Measurements from ENCODE around the gene TMED5.

Gene TMED5

GRCh38 chr1:93206567-93206954 lies 26.3 kb upstream of the TMED5 start:
- no peak for DNase-seq (ENCODE audit: low read depth)
- no peak overlapping the region for H3K4me3 ChIP-seq (ENCODE audit: low read depth, low read length)
- TF ChIP-seq CTCF (IDR thresholded peaks at IDR 0.05; ENCODE audit: low read depth, low read length, missing control alignments), result no peak

DNA sequence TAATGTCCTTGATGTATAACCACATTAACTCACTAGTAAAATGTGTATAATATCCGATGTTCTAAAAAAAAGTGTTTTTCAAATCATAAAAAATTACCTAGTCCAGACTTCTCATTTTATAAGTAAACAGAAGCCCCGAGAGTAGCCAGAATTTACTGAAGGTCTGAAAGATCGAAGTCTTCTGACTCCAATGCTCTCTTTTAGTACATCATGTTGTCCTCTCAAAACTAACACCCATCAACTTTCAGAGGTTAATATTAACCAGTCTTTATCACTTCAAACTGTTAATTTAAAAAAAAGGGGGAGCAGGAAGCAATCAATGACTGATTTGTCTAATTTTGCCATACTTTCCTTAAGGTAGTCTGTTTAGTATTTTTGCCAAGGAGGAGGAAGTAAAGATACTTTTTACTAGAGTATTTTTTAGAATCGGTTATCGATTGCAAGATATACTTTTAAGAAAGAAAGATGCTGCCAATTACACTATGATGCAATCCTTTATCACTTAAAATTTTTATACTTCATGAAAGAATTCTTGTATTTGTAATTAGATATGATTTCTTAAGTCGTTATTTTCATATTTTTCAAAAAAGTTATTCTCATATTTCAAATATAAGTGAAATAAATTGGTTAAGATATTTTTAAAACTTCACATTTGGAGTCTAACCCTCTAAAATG lies 25.8 kb upstream of the TMED5 start:
- no peak for DNase-seq (ENCODE audit: low read depth)
- no peak for TF ChIP-seq CTCF (IDR thresholded peaks at IDR 0.05; ENCODE audit: low read depth, low read length, missing control alignments)
- H3K4me3 ChIP-seq (ENCODE audit: low read depth, low read length), result no peak overlapping the region

DNA sequence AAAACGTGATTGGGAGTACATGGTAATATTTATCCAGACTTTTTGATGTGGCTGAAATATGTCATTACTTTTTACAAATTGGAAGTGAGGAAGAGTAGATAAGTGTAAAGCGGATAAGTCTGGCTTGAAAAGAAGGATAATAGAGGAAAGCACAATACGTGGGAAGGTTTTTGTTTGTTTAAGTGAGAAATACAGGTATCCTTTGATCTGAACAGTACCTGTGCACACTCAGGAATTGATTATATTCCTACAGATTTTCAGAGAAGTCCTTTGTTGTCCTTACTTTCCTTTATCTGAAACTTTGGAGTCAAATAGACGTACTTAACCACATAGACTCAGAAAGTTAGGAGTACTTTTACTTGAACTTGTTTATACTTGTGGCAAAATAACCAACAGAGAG lies 20.5 kb upstream of the TMED5 start:
- no peak for DNase-seq (ENCODE audit: low read depth)
- TF ChIP-seq CTCF (IDR thresholded peaks at IDR 0.05; ENCODE audit: low read depth, low read length, missing control alignments), result no peak
- no peak overlapping the region for H3K4me3 ChIP-seq (ENCODE audit: low read depth, low read length)

DNA sequence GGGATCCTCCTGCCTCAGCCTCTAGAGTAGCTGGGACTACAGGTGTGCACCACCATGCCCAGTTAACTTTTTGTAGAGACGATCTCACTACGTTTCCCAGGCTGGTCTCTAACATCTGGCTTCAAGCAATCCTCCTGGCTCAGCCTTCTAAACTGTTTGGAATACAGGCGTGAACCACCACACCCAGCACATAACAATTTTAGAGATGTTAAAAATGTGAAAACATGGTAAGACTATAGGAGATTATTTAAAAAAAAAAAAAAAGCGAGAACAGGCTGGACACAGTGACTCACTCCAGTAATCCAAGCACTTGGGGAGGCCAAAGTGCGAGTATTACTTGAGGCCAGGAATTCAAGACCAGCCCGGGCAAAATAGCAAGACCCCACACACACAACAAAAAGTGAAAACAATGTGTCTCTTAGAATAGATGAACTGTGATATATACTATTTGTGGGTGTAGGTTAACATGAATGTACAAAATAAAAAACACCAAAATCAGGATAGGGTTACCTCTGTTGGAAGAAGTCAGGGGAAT lies 19.9 kb upstream of the TMED5 start:
- no peak for TF ChIP-seq CTCF (IDR thresholded peaks at IDR 0.05; ENCODE audit: low read depth, low read length, missing control alignments)
- H3K4me3 ChIP-seq (ENCODE audit: low read depth, low read length), result no peak overlapping the region
- DNase-seq (ENCODE audit: low read depth), result no peak

GRCh38 chr1:93199150-93199549 lies 18.9 kb upstream of the TMED5 start:
- DNase-seq (ENCODE audit: low read depth), result no peak
- H3K4me3 ChIP-seq (ENCODE audit: low read depth, low read length), result no peak overlapping the region
- no peak for TF ChIP-seq CTCF (IDR thresholded peaks at IDR 0.05; ENCODE audit: low read depth, low read length, missing control alignments)

DNA sequence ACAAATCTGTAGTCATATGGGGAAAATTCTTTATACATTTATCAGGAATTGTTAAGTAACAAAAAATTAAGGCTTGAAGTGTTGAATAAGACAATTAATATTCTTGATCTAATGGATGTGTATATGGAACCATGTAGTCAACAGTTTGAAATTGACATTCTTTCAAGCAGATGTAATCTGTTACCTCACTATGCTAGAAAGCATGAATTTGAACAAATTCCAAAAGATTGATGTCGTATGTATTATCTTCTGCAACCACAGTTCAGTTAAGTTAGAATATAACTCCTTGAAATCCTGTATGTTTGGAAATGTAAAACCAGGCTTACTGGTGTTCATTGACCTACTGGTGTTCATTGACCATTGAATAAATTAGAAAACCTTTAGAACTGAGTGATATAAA lies 16.4 kb upstream of the TMED5 start:
- DNase-seq (ENCODE audit: low read depth), result no peak
- no peak overlapping the region for H3K4me3 ChIP-seq (ENCODE audit: low read depth, low read length)
- TF ChIP-seq CTCF (IDR thresholded peaks at IDR 0.05; ENCODE audit: low read depth, low read length, missing control alignments), result no peak
